Smooth muscle cell (in vitro differentiated cells): ENCODE data around the gene SH3BP1. TPM values are rescaled to one million over a fixed set of nuclear protein-coding genes. Genes with fewer than 3 reads are reported as not detected.

Source experiments
- DNase-seq: peaks from one replicate; lab custom pipeline; 2025; ENCODE audit not compliant: unreplicated experiment; lab: John Stamatoyannopoulos, UW
- H2AFZ ChIP-seq: fragments of 200-600 bp; sonication (generic); 2 replicates; pipeline ENCODE4 v1.6.0; 2016; ENCODE audit warnings: antibody characterized with exemption, low read depth, mild to moderate bottlenecking
- H3F3A ChIP-seq: fragments of 200-600 bp; sonication (generic); 2 replicates; pipeline ENCODE4 v1.6.0; 2017; ENCODE audit warnings: antibody characterized with exemption, low read depth
- H3K27ac ChIP-seq: fragments of 200-600 bp; sonication (generic); 2 replicates; pipeline ENCODE4 v1.5.1; 2016; ENCODE audit warnings: low read depth, mild to moderate bottlenecking
- H3K27me3 ChIP-seq: fragments of 200-600 bp; sonication (generic); 2 replicates; pipeline ENCODE4 v1.6.1; 2016; ENCODE audit warnings: low read depth, mild to moderate bottlenecking
- H3K36me3 ChIP-seq: fragments of 200-600 bp; sonication (generic); 2 replicates; pipeline ENCODE4 v1.5.1; 2016; ENCODE audit warnings: low read depth
- H3K4me1 ChIP-seq: fragments of 200-600 bp; sonication (generic); 2 replicates; pipeline ENCODE4 v1.5.1; 2016; ENCODE audit warnings: low read depth
- H3K4me2 ChIP-seq: fragments of 200-600 bp; sonication (generic); 2 replicates; pipeline ENCODE4 v1.6.0; 2016; ENCODE audit warnings: mild to moderate bottlenecking
- H3K4me3 ChIP-seq: fragments of 200-600 bp; sonication (generic); 2 replicates; pipeline ENCODE4 v1.5.1; 2016; ENCODE audit warnings: mild to moderate bottlenecking
- H3K79me2 ChIP-seq: fragments of 200-600 bp; sonication (generic); 2 replicates; pipeline ENCODE4 v1.6.0; 2016; ENCODE audit warnings: low read depth, mild to moderate bottlenecking
- H3K9ac ChIP-seq: fragments of 200-600 bp; sonication (generic); 2 replicates; pipeline ENCODE4 v1.6.0; 2016; ENCODE audit warnings: low read depth
- H3K9me3 ChIP-seq: fragments of 200-600 bp; sonication (generic); replicated peaks from 2 replicates; pipeline ENCODE4 v1.5.1; 2016; ENCODE audit warnings: low read depth
- H4K20me1 ChIP-seq: fragments of 200-600 bp; sonication (generic); 2 replicates; pipeline ENCODE4 v1.6.0; 2016; ENCODE audit warnings: low read depth
- WGBS: methylation state at CpG from one replicate; pipeline ENCODE4 v1.1.7; 2016; ENCODE audit warnings: low lambda C conversion rate; 5-methylcytosine and 5-hydroxymethylcytosine counted together
- polyA plus RNA-seq: library from polyadenylated mRNA; unstranded; fragments of >200 nt; fragmentation: Nextera tagmentation; extraction: Ambion mirVana; gene quantifications from 2 replicates; pipeline ENCODE4 v1.2.1, GENCODE V29; 2016
- total RNA-seq: library from RNA; depleted of rRNA; stranded (reverse); fragments of >200 nt; gene quantifications from 2 replicates; pipeline ENCODE4 v1.2.3, GENCODE V29; 2014
- TF ChIP-seq, protein P1 (sequence below): fragments of 200-600 bp; sonication (generic); IDR thresholded peaks from 2 replicates; pipeline ENCODE4 v1.5.1; 2017; ENCODE audit warnings: borderline replicate concordance, mild to moderate bottlenecking, antibody characterized with exemption; ENCODE audit not compliant: insufficient read depth, poor library complexity, severe bottlenecking

The SH3BP1 gene
- total and polyA plus RNA-seq, 2 experiments from 2014 or later = 16.6 to 20.4 TPM

GRCh38 chr22:37636186-37636948 lies 3.1 kb upstream of the SH3BP1 start:
- Histone ChIP-seq H3K36me3 (no peaks in the 10 kb centered on the region), H3K4me3 (no peak overlapping the region), H3K9me3 (no peaks in the 10 kb centered on the region), H3K27ac (peak overlapping the region; percentile 83), H3K27me3 (no peaks in the 10 kb centered on the region), H2AFZ (no peak overlapping the region), H3K79me2 (peaks cover 12% of the 10 kb centered on the region), H3F3A (peaks cover 20% of the 10 kb centered on the region), H3K4me1 (peaks cover 40% of the 10 kb centered on the region), H3K4me2 (no peak overlapping the region), H3K9ac (no peak overlapping the region), H4K20me1 (no peaks in the 10 kb centered on the region)
- WGBS = 50% methylated on average over 6 of the region's 6 CpGs
- DNase-seq = no peak
- TF ChIP-seq, protein P1, sequence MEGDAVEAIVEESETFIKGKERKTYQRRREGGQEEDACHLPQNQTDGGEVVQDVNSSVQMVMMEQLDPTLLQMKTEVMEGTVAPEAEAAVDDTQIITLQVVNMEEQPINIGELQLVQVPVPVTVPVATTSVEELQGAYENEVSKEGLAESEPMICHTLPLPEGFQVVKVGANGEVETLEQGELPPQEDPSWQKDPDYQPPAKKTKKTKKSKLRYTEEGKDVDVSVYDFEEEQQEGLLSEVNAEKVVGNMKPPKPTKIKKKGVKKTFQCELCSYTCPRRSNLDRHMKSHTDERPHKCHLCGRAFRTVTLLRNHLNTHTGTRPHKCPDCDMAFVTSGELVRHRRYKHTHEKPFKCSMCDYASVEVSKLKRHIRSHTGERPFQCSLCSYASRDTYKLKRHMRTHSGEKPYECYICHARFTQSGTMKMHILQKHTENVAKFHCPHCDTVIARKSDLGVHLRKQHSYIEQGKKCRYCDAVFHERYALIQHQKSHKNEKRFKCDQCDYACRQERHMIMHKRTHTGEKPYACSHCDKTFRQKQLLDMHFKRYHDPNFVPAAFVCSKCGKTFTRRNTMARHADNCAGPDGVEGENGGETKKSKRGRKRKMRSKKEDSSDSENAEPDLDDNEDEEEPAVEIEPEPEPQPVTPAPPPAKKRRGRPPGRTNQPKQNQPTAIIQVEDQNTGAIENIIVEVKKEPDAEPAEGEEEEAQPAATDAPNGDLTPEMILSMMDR = peak; percentile 20

- Histone ChIP-seq H3K4me1 (peaks cover 40% of the 10 kb centered on the region), H3K9me3 (no peaks in the 10 kb centered on the region), H3K27me3 (no peaks in the 10 kb centered on the region), H3K36me3 (no peaks in the 10 kb centered on the region), H3K79me2 (peaks cover 13% of the 10 kb centered on the region), H3K27ac (peak overlapping the region; percentile 83), H3K4me3 (no peak overlapping the region), H4K20me1 (no peaks in the 10 kb centered on the region), H3K9ac (no peak overlapping the region), H2AFZ (no peak overlapping the region), H3K4me2 (no peak overlapping the region), H3F3A (peaks cover 25% of the 10 kb centered on the region)
- no peak for DNase-seq
- 65% methylated on average over 3 of the region's 3 CpGs for WGBS
- TF ChIP-seq, protein P1 = no peak
Observed at GRCh38 chr22:37636949-37637273, 2.6 kb upstream of the SH3BP1 start.

GRCh38 chr22:37638391-37639069 lies 939 bp upstream of the SH3BP1 start:
- Histone ChIP-seq H3K9ac (no peak overlapping the region), H2AFZ (no peak overlapping the region), H3K36me3 (no peaks in the 10 kb centered on the region), H3K27ac (peak overlapping the region; percentile 34), H3K4me2 (peak overlapping the region; percentile 94), H3K79me2 (peaks cover 13% of the 10 kb centered on the region), H3K27me3 (no peaks in the 10 kb centered on the region), H3K4me3 (peak overlapping the region; percentile 82), H4K20me1 (peaks cover 2% of the 10 kb centered on the region), H3K4me1 (peaks cover 34% of the 10 kb centered on the region), H3K9me3 (no peaks in the 10 kb centered on the region), H3F3A (peaks cover 25% of the 10 kb centered on the region)
- DNase-seq = no peak
- 82% methylated on average over 11 of the region's 11 CpGs for WGBS
- TF ChIP-seq, protein P1 = no peak
